Stomach (tissue), 9 donors: ENCODE data around the gene ZNF200. TPM values are rescaled to one million over a fixed set of nuclear protein-coding genes. Genes with fewer than 3 reads are reported as not detected.
A peak's percentile ranks its signal among the peaks of the same experiment; 100 is the strongest.
"Not testable (repeated sequence)": the region's sequence is repeated elsewhere in the genome, so short reads cannot be mapped to it uniquely, and the experiment has no call there.

Experiments used
- DNase-seq, 2 donors: peaks; one replicate each; pipeline versions ENCODE4 v3.0.0 to v3.0.0-alpha.2; 2013 to 2019
- H3K27ac ChIP-seq, 5 donors: fragments of 200-600 bp in 4 of 5; sonication (generic) in 4 of 5; one replicate each; pipeline ENCODE4 v1.5.1; 2013 to 2019; ENCODE audit warnings: mild to moderate bottlenecking in 1 of 5, moderate library complexity in 1 of 5
- H3K27me3 ChIP-seq, 3 donors: fragments of 200-600 bp; sonication (generic); one replicate each; pipeline ENCODE4 v1.5.1; 2017 to 2019; ENCODE audit warnings: mixed run types in 1 of 3
- H3K36me3 ChIP-seq, 4 donors: fragments of 200-600 bp; sonication (generic); 1 replicate in 3 of 4; 2 replicates in 1 of 4; pipeline ENCODE4 v1.5.1; 2016 to 2019
- H3K4me1 ChIP-seq, 4 donors: fragments of 200-600 bp; sonication (generic); one replicate each; pipeline ENCODE4 v1.5.1; 2016 to 2019
- H3K4me3 ChIP-seq, 4 donors: fragments of 200-600 bp; sonication (generic) in 3 of 4; one replicate each; pipeline ENCODE4 v1.5.1; 2016 to 2019; ENCODE audit warnings: mild to moderate bottlenecking in 1 of 4
- H3K9me3 ChIP-seq, 4 donors: fragments of 200-600 bp; sonication (generic); one replicate each; pipeline ENCODE4 v1.5.1; 2016 to 2019
- EP300 ChIP-seq: sonication (generic); formaldehyde crosslinking; IDR thresholded peaks from one replicate; pipeline ENCODE4 v1.6.1; 2017; ENCODE audit warnings: antibody characterized with exemption
- POLR2A ChIP-seq, 4 donors: fragments of 450-650 bp; IDR thresholded peaks; one replicate each; pipeline ENCODE4 v1.6.1; 2016; ENCODE audit warnings: antibody characterized with exemption in 4 of 4, control low read depth in 2 of 4, mild to moderate bottlenecking in 1 of 4, moderate library complexity in 1 of 4
- POLR2AphosphoS5 ChIP-seq, 3 donors: sonication (generic); formaldehyde crosslinking; IDR thresholded peaks; one replicate each; pipeline ENCODE4 v1.6.1; 2016; ENCODE audit warnings: antibody characterized with exemption in 3 of 3
- WGBS, 5 donors: extraction: QIAGEN DNeasy Blood & Tissue Kit in 3 of 5; methylation state at CpG; one replicate each; pipeline versions ENCODE4 v1.1.5 to v1.1.7; 2013 to 2018; 5-methylcytosine and 5-hydroxymethylcytosine counted together
- intact Hi-C: fragments of 100-400 bp; cut with DNase I; formaldehyde crosslinking; loops from one replicate; pipeline ENCODE4 v1.15.1; 2023; ENCODE audit warnings: low total_unique reads
- polyA plus RNA-seq, 3 donors: library from polyadenylated mRNA; stranded (reverse); fragments of 200-250 nt; gene quantifications; one replicate each; pipeline ENCODE4 v1.2.3, GENCODE V29; 2013
- total RNA-seq, 5 donors: library from RNA; depleted of rRNA; stranded (reverse); fragments of >200 nt; gene quantifications; one replicate each; pipeline versions ENCODE4 v1.1.0 to v1.2.3, GENCODE V29; 2014 to 2016
- TF ChIP-seq, protein P1 (sequence below), 7 experiments: fragments of 450-650 bp in 4 of 7; fragments of 200-600 bp in 3 of 7; sonication (generic) in 3 of 7; IDR thresholded peaks; one replicate each; pipeline ENCODE4 v1.5.1; 2016 to 2019; ENCODE audit warnings: antibody characterized with exemption in 7 of 7, control low read depth in 2 of 7, mild to moderate bottlenecking in 1 of 7
- donor health status: healthy with polysubstance abuse.
- donor health status: Bipolar disorder and iron deficiency.
- donor health status: healthy.

ZNF200 gene
- total and polyA plus RNA-seq, 8 donors = 2.2 to 8.7 (median 5.3) TPM

DNA sequence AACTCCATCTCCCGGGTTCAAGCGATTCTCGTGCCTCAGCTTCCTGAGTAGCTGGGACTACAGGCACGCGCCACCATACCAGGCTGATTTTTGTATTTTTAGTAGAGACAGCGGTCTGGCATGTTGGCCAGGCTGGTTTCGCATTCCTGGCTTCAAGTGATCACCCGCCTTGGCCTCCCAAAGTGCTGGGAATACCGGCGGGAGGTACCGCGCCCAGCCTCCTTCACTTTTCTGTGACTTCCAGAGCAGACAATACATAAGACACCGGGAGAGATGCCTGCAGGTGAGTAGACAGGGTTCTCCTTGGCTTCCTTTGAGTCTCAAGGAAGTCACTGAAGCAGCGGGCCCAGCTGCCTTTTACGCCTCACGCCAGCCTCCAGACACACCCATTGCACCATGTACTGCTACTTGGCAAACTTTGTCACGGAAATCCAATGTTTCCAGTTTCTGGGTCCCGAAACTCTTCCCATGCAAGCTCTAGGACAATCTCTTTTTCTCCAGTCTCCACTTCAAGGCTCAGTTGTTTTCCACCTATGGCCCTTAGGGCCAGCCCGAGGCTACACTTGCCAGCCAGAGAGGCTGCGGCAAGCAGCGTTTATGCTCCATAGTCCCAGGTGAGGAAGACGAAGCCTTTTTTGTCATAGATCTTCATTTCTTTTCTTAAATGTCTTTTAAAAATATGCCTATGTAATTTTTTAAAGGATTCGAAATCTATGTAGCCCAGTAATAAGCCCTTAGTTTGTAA lies 47.8 kb downstream of the ZNF200 start:
- DNase-seq = no peak
- no peak for TF ChIP-seq POLR2AphosphoS5 (IDR thresholded peaks at IDR 0.05)
- no peak for TF ChIP-seq EP300
- Histone ChIP-seq H3K27ac (no peak overlapping the region), H3K27me3 (peaks cover 57 to 100% (median 90%) of the 10 kb centered on the region in 3 donors), H3K9me3 (peaks cover 0 to 29% (median 7%) of the 10 kb centered on the region in 4 donors), H3K36me3 (no peaks in the 10 kb centered on the region), H3K4me1 (peaks cover 27 to 51% (median 38%) of the 10 kb centered on the region in 4 donors), H3K4me3 (no peak overlapping the region)
- intact Hi-C loops = no loop called here
- 74 to 80% (median 77%) methylated on average over 16 to 23 of the region's 23 CpGs for WGBS, 5 donors

DNA sequence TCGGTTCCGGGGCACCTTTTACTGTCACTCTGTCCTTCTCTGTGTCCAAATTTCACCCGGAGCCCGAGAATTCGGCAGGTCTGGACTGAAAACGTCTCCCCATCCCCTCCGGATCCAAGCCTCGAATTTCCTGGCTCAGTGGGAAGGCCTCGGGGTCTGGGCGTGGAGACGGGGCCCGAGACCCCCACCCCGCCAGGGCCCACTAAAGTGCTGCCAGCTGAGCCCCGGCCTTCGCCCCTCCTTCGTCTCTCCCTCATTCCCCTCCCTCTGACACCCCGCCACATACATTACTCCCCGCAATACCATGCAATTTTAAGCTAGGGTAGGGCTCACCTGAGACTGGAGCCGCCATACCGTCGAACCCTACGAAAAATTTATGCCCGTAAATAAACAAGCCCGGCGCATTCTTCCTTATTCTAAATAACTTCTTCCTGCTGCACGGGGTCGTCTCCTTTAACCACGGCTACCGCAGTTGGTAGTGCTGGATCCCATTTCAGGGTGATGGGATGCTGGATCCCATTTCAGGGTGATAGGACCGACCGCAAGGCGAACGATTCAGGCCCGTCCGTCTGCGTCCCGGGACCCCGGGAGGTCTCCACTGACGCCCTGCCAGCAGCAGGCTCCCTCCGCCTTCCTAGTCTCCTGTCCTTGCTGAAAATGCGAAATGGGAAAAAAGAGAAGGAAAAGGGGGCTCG lies 51.4 kb downstream of the ZNF200 start:
- 4 to 11% (median 7%) methylated on average over 35 to 42 of the region's 42 CpGs for WGBS, 5 donors
- TF ChIP-seq POLR2A (IDR thresholded peaks at IDR 0.05) = no peak
- no peak for TF ChIP-seq POLR2AphosphoS5 (IDR thresholded peaks at IDR 0.05)
- TF ChIP-seq, protein P1, sequence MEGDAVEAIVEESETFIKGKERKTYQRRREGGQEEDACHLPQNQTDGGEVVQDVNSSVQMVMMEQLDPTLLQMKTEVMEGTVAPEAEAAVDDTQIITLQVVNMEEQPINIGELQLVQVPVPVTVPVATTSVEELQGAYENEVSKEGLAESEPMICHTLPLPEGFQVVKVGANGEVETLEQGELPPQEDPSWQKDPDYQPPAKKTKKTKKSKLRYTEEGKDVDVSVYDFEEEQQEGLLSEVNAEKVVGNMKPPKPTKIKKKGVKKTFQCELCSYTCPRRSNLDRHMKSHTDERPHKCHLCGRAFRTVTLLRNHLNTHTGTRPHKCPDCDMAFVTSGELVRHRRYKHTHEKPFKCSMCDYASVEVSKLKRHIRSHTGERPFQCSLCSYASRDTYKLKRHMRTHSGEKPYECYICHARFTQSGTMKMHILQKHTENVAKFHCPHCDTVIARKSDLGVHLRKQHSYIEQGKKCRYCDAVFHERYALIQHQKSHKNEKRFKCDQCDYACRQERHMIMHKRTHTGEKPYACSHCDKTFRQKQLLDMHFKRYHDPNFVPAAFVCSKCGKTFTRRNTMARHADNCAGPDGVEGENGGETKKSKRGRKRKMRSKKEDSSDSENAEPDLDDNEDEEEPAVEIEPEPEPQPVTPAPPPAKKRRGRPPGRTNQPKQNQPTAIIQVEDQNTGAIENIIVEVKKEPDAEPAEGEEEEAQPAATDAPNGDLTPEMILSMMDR (IDR thresholded peaks at IDR 0.05) = no peak
- no peak for TF ChIP-seq EP300
- peaks cover 0 to 19% (median 7%) of the 10 kb centered on the region in 4 donors for H3K9me3 ChIP-seq
- H3K27me3 ChIP-seq = peaks cover 41 to 100% (median 87%) of the 10 kb centered on the region in 3 donors
- H3K4me1 ChIP-seq = peaks cover 19 to 25% (median 22%) of the 10 kb centered on the region in 4 donors
- intact Hi-C loops = no loop called here
- no peak for DNase-seq
- H3K4me3 ChIP-seq = peak overlapping the region; percentile 11 to 49 (median 32)
- H3K36me3 ChIP-seq = no peaks in the 10 kb centered on the region
- no peak overlapping the region for H3K27ac ChIP-seq

GRCh38 chr16:3182608-3183444 lies 52.1 kb downstream of the ZNF200 start:
- intact Hi-C loops = no loop called here
- WGBS, 5 donors = 2 to 5% (median 3%) methylated on average over 30 to 72 of the region's 72 CpGs
- Histone ChIP-seq H3K27me3 (peaks cover 36 to 100% (median 79%) of the 10 kb centered on the region in 3 donors), H3K36me3 (no peaks in the 10 kb centered on the region), H3K4me1 (peaks cover 14 to 19% (median 16%) of the 10 kb centered on the region in 4 donors), H3K9me3 (peaks cover 0 to 15% (median 7%) of the 10 kb centered on the region in 4 donors), H3K27ac (no peak overlapping the region), H3K4me3 (peak overlapping the region; percentile 11 to 49 (median 32))
- peak; percentile 37 to 48 for DNase-seq
- TF ChIP-seq, protein P1 (IDR thresholded peaks at IDR 0.05) = peak in 1 of 7 experiments; percentile 23
- TF ChIP-seq POLR2AphosphoS5 (IDR thresholded peaks at IDR 0.05) = no peak
- TF ChIP-seq POLR2A (IDR thresholded peaks at IDR 0.05) = no peak

DNA sequence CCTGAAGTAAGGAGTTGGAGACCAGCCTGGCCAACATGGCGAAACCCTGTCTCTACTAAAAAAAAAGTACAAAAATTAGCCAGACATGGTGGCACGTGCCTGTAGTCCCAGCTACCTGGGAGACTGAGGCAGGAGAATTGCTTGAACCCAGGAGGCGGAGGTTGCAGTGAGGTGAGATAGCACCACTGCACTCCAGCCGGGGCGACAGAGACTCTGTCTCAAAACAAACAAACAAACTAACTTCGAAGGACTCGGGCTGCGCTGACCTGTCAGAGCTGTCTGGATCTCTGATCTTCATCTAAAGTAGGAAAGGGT lies 52.7 kb downstream of the ZNF200 start:
- DNase-seq, H3K27ac ChIP-seq, intact Hi-C loops, H3K36me3 ChIP-seq: not testable (repeated sequence)
- 35 to 39% (median 35%) methylated on average over 8 of the region's 8 CpGs for WGBS, 5 donors
- Histone ChIP-seq H3K4me1 (peaks cover 14 to 19% (median 16%) of the 10 kb centered on the region in 4 donors), H3K4me3 (peak overlapping the region in 1 of 4 donors; percentile 36), H3K9me3 (peaks cover 0 to 12% (median 5%) of the 10 kb centered on the region in 4 donors), H3K27me3 (peaks cover 36 to 100% (median 79%) of the 10 kb centered on the region in 3 donors)

GRCh38 chr16:3180445-3180878 lies 54.5 kb downstream of the ZNF200 start:
- Histone ChIP-seq H3K9me3 (peaks cover 0 to 8% (median 0%) of the 10 kb centered on the region in 4 donors), H3K36me3 (no peaks in the 10 kb centered on the region), H3K4me3 (no peak overlapping the region), H3K27ac (no peak overlapping the region), H3K27me3 (peaks cover 36 to 100% (median 82%) of the 10 kb centered on the region in 3 donors), H3K4me1 (peaks cover 14 to 19% (median 16%) of the 10 kb centered on the region in 4 donors)
- no peak for DNase-seq
- TF ChIP-seq, protein P1 (IDR thresholded peaks at IDR 0.05) = no peak
- TF ChIP-seq EP300 (no peak), POLR2AphosphoS5 (IDR thresholded peaks at IDR 0.05) (no peak), POLR2A (IDR thresholded peaks at IDR 0.05) (no peak)
- 12 to 70% (median 33%) methylated on average over 21 of the region's 21 CpGs for WGBS, 5 donors
- intact Hi-C loops = no loop called here
